Right cardiac atrium (tissue), 5 donors: ENCODE measurements around the gene GSTO1. TPM values are rescaled to one million over a fixed set of nuclear protein-coding genes. Genes with fewer than 3 reads are reported as not detected.

Experiments used
- ATAC-seq, 2 donors: fragments of 200-7000 bp; cut with Tn5 transposase; one replicate each; pipeline versions ENCODE4 v1.8.0 to v1.9.1; 2020; ENCODE audit warnings: moderate library complexity in 2 of 2, mild to moderate bottlenecking in 1 of 2
- DNase-seq, 3 donors: peaks; one replicate each; pipeline ENCODE4 v3.0.0-alpha.2; 2020
- H3K27ac ChIP-seq: one replicate; pipeline ENCODE4 v1.5.1; 2013; ENCODE audit warnings: mild to moderate bottlenecking, low read length, control low read depth, moderate library complexity
- H3K27me3 ChIP-seq: one replicate; pipeline ENCODE4 v1.6.1; 2013; ENCODE audit not compliant: control insufficient read depth, insufficient read depth
- H3K4me1 ChIP-seq: one replicate; pipeline ENCODE4 v1.6.1; 2013; ENCODE audit warnings: low read length; ENCODE audit not compliant: control insufficient read depth, insufficient read depth
- H3K4me3 ChIP-seq: one replicate; pipeline ENCODE4 v1.5.1; 2013; ENCODE audit warnings: low read length, control low read depth
- H3K9me3 ChIP-seq: one replicate; pipeline ENCODE4 v1.6.1; 2013; ENCODE audit warnings: low read length; ENCODE audit not compliant: control insufficient read depth
- WGBS: extraction: QIAGEN DNeasy Blood & Tissue Kit; methylation state at CpG from one replicate; pipeline ENCODE4 v1.1.7; 2013; 5-methylcytosine and 5-hydroxymethylcytosine counted together
- intact Hi-C, 4 donors: fragments of 100-400 bp; cut with DNase I; formaldehyde crosslinking; loops; one replicate each; pipeline versions ENCODE4 v1.11.0 to v1.14.0; 2022 to 2023
- microRNA-seq, 2 donors: library from miRNA; unstranded; fragments of <30 nt; microRNA quantifications; one replicate each; pipeline ENCODE4 v1.2.0, GENCODE V29; 2020 to 2021
- polyA plus RNA-seq: library from polyadenylated mRNA; stranded (reverse); fragments of 200-250 nt; gene quantifications from one replicate; pipeline ENCODE4 v1.2.3, GENCODE V29; 2013
- total RNA-seq, 4 donors: library from RNA; stranded (reverse); fragmentation: NEBNext Ultra II Directional; extraction: Animal tissue kit (Norgen Biotek cat#: 25700); gene quantifications; one replicate each; pipeline ENCODE4 v1.2.1, GENCODE V29; 2021
- donor health status: healthy with polysubstance abuse.
- donor health status: DM: no; HTN: yes; CAD: no.
- donor health status: DM: no; HTN: no; CAD: no.
- donor health status: DM: no; HTN: yes; CAD: no; lungs with severe emphysema.
- donor health status: DM: yes; HTN: yes; CAD: no.

Gene GSTO1
- total and polyA plus RNA-seq, 5 donors, result 164 to 351 (median 208) TPM

- Histone ChIP-seq H3K9me3 (no peaks in the 10 kb centered on the region), H3K27ac (peak overlapping the region; percentile 11), H3K27me3 (no peaks in the 10 kb centered on the region), H3K4me1 (peaks cover 43% of the 10 kb centered on the region), H3K4me3 (no peak overlapping the region)
- ATAC-seq, result no peak
- no peak for DNase-seq
- WGBS, result 85% methylated on average over 9 of the region's 9 CpGs
- intact Hi-C loops, result no loop called here
Measured at GRCh38 chr10:104316321-104317099, 61.8 kb downstream of the GSTO1 start.

Small RNA genes lying within 50 kb of the gene (microRNA-seq; reads per million reads assigned to microRNA genes)
- 0 to 0.54 reads per million in 2 donors for gene MIR4482
- gene MIR609, result 0 reads per million in 2 donors

Other genes starting within 250 kb of the GSTO1 start
- gene COL17A1, start 169.0 kb upstream of the GSTO1 start, total RNA-seq, result under 1 TPM in 3 of 4 donors, not detected in 1; 0.12 to 0.43 (median 0.14) TPM
- 0.07 TPM for gene COL17A1, start 169.0 kb upstream of the GSTO1 start, polyA plus RNA-seq
- gene SFR1, start 132.7 kb upstream of the GSTO1 start, total RNA-seq, result 1 to 10 TPM; 7.0 to 8.4 (median 7.3) TPM
- gene SFR1, start 132.7 kb upstream of the GSTO1 start, polyA plus RNA-seq, result 7.1 TPM
- gene CFAP43, start 22.5 kb upstream of the GSTO1 start, total RNA-seq, result under 1 TPM; 0.09 to 0.35 (median 0.22) TPM
- gene CFAP43, start 22.5 kb upstream of the GSTO1 start, polyA plus RNA-seq, result 0.18 TPM
- 1 to 10 TPM in 1 of 4 donors, under 1 TPM in 3; 0.37 to 1.1 (median 0.72) TPM for gene GSTO2, start 14.3 kb downstream of the GSTO1 start, total RNA-seq
- 0.43 TPM for gene GSTO2, start 14.3 kb downstream of the GSTO1 start, polyA plus RNA-seq
- gene ITPRIP, start 83.6 kb downstream of the GSTO1 start, total RNA-seq, result 10 to 100 TPM; 29.1 to 83.3 (median 41.9) TPM
- 44.8 TPM for gene ITPRIP, start 83.6 kb downstream of the GSTO1 start, polyA plus RNA-seq
- 1 to 10 TPM; 2.9 to 5.4 (median 3.4) TPM for gene CFAP58, start 98.9 kb downstream of the GSTO1 start, total RNA-seq
- gene CFAP58, start 98.9 kb downstream of the GSTO1 start, polyA plus RNA-seq, result 2.9 TPM